GM18507 (cell line): ENCODE data around the gene CLK3.
"Not testable (repeated sequence)": the region's sequence is repeated elsewhere in the genome, so short reads cannot be mapped to it uniquely, and the experiment has no call there.

Experiments used
- DNase-seq: peaks from one replicate; pipeline ENCODE4 v3.0.0; 2011; ENCODE audit warnings: low read depth; ENCODE audit not compliant: insufficient read length; ENCODE audit errors: extremely low spot score
- FAIRE-seq: peaks from 2 replicates; lab custom pipeline; 2011; peaks lifted over from hg19 to GRCh38; lab: Jason Lieb, UNC

The CLK3 gene

DNA sequence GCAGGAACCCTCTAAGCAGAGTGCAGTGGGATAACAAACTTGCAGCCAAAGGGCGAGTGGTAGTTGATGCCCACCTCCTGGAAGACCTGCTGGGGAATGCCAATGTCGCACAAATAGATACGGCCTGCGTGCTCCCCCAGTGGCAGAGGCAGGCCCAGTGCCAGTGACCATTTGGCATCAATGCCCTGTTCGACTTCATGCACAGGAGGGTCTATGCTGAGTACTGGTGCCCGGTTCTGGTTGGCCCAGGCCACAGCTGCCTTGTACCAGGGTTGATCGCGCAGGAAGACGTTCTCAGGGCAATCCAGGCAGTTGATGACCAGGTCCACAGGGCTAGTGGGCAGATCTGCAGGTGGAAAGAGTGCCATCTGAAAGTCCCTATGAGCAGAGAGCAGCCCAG, 17.0 kb downstream of the CLK3 start:
- FAIRE-seq (no peak), DNase-seq (no peak)

DNA sequence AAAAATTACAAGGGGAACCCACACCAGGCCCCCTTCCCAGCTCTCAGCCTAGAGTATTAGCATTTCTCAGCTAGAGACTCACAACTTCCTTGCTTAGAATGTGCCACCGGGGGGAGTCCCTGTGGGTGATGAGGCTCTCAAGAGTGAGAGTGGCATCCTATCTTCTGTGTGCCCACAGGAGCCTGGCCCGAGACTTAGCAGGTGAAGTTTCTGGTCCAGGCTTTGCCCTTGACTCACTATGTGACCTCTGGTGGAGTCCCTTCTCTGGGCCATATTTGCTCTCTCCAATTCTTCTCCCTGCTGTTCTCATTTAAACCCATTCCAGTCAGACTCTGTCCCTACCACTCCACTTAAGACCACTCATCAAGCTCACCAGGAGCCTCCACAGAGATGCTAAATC, 18.1 kb downstream of the CLK3 start:
- FAIRE-seq, result no peak
- DNase-seq, result no peak

GRCh38 chr15:74635228-74635627, 19.6 kb downstream of the CLK3 start:
- DNase-seq, result peak; percentile 58
- peak; percentile 89 for FAIRE-seq

GRCh38 chr15:74636984-74637383, 21.3 kb downstream of the CLK3 start:
- DNase-seq (no peak), FAIRE-seq (no peak)

GRCh38 chr15:74641151-74641550, 25.5 kb downstream of the CLK3 start:
- FAIRE-seq, result no peak
- DNase-seq, result no peak

DNA sequence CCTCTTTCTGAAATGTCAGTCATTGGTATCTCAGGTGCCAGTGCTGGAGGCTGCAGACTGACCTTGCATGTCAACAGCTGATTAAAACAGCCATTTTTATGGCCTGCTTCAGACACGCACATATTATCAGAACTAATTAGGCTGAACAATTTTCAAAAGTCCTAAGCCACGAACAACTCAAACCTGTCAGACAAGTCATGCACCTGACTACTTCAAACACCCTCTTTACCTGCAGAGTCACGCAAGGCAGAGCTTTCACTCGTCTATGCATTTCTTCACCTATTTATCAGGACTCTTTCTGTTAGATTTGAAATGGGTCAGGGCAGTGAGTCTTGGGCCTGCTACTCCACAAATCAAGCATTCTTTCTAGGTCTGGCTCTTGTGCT, 26.7 kb downstream of the CLK3 start:
- no peak for DNase-seq
- FAIRE-seq, result no peak

DNA sequence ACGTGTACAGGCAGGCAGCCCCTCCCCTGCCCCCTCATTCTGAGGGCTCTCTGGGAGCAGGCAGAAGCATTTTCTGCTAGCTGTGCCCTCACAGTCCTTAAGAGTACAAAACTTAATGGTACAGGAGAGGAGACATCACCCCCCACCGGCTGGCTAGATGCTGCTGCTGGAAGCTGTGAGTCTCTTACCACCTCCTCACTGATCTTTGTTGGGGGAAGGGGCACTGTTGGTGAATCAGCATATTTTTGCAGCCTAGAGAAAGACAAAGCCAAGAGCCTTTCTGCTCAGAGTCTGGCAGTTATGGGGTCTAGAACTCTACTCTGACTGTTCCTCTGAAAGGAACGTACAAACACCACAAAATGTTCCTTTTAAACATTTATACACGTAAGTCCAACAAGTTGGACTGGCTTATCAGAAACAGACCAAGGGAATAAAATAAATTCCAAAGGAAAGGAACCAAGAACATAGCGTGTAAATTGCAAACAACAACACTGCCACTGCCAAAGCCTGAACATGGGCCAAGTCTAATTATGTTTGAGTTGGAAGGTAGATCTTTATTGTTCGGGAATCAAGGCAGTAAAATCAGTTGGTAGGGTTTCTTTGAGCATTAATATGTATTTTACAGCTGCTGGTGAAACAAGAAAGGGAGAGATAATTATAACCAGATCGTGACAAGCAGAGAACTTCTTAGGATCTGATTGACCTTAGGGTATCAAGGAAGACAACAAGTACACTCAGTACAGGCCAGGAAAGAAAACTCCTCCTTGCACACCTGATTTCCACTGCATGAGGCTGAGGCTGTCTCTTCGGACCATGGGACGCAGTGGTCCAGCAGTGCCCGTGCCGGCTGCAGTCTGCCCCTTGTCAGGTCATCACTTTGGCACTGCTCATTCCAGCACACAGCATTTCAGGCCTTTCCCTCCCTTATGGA, 27.4 kb downstream of the CLK3 start:
- FAIRE-seq (no peak), DNase-seq (no peak)

GRCh38 chr15:74643665-74644204, 28.1 kb downstream of the CLK3 start:
- no peak for FAIRE-seq

GRCh38 chr15:74646480-74646879, 30.8 kb downstream of the CLK3 start:
- no peak for DNase-seq
- FAIRE-seq, result no peak

More at GRCh38 chr15:74643665-74644204, 28.1 kb downstream of the CLK3 start:
- no peak for DNase-seq

DNA sequence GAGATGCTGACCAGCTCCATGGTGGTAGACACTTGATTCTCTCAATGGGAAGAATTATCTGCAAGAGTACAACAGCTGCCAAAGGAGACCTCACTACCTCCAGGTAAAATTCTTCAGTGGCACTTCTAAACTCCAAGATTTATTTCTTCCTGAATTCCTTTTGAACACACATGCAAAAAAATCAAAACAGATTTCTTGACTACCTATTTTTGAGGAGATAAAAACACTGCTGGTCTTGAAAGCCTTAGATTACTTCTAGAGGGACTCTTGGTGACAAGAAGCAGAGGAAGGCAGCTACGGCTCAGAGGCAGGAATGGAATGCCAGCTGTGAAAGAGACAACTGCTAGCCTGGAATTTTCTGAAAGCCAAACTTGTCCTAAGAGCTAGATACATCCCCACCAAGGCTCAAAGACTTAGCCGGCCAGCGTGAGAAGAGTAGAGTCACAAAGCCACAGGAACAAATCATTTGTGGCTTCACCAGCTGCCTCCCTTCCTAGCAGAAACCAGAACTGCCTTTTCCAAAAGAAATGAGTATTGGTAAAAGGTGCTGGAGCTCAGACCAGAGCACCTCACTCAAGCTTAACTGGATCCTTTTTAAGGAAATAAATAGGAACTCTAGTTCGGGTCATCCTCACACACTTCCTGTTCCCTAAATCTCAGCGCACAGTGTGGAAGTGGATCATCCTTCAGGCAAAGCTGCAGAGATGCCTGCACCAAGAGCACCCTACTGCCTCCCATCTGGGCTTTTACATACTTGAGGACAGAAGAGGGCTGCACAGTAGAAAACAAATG, 32.6 kb downstream of the CLK3 start:
- FAIRE-seq, result no peak

DNA sequence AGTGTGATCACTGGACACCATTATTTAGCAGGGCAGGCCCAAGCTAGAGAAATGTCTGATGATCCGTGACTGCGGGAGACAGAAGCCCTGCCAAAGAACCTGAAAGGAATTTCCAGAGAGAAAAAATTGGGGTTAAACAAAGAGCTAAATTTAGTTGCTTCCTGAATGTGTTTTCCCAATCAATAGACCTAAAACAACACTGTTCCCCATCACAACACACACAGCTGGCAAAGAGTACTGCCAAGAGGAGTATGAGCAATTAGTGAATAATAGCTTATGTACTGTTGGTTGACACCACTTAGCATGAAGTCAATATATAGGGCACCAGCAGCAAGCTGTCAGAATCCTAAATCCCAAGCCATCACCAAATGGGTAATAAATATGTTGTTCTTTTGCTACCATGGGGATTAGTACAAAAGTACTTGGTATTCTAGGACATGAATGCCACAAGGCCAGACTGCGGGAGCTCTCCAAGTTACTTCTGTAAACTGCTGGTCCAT, 35.7 kb downstream of the CLK3 start:
- FAIRE-seq, result no peak
- DNase-seq, result no peak

More for the DNA sequence above, 32.6 kb downstream of the CLK3 start:
- no peak for DNase-seq

DNA sequence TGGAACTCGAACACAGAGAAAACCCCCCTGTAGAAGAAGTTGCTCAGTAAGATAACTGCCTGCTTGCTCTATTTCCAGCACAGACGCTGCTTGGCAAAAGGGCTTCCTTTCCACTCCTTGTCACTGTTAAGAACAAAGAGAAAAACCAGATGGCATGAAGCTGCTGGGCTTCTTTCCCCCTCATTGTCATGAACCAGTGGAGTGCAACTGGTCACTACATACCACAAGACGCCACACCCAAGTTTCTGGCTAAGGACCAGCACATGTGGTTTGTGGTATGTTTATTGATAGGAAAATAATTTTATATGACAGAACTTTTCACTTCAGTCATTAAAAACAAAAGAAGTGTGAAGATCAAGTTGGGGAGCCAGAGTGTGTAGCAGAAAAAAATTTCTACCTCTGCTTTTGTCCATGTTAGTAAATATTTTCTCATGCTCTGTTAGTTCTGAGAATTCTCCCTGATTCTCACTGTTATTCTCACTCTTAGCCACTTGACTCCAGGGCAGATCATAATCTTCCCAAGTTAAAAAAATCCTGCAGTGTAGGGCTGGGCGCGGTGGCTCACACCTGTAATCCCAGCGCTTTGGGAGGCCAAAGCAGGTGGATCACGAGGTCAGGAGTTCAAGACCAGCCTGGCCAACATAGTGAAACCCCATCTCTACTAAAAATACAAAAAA, 37.9 kb downstream of the CLK3 start:
- FAIRE-seq, result no peak

DNA sequence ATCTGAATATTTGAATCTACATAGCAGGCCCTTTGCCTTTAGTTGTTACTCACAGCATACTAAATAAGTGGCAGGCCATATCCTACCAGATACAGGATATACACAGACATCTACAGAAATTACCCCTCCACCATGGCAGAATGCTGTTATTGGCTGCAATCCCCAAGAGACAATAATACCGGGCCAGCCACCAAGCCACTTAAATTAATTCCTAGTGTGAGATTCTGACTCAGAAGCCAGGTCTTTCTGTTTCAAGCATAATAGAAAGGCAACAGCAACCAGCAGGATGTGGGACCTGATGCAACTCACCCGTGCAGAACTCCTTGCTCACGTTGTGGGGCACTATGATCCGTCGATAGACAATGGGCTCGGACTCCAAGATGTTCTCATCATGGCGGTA, 39.8 kb downstream of the CLK3 start:
- no peak for DNase-seq
- FAIRE-seq, result no peak

More for the DNA sequence above, 37.9 kb downstream of the CLK3 start:
- DNase-seq, result no peak

DNA sequence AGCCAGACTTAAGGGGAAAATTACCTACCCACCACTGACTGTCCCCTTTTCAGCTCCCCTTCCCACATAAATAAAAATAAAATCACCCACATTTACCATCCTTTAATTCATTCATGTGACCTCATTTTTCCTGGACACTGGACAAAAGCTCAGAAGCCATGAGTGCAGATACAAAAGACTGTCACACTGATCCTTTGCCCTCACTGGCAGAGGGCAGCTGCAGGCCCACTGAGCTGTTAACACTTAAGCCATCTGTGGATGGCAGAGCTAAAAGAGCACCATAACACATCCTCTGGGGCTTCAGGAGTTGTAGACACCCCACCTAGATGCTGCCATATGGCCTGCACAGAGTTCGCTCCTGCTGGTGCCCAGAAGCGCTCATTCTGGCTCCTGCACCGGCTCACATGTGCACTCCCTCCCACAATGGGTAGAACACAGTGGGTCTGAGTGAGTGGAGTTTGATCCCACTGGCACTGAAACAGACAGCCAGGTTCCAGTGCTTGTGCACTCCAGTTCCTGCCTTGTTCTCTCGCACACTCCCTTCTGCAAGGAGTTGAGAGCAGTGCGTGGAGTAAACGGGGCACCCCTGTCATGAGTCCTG, 41.4 kb downstream of the CLK3 start:
- FAIRE-seq (no peak), DNase-seq (no peak)

DNA sequence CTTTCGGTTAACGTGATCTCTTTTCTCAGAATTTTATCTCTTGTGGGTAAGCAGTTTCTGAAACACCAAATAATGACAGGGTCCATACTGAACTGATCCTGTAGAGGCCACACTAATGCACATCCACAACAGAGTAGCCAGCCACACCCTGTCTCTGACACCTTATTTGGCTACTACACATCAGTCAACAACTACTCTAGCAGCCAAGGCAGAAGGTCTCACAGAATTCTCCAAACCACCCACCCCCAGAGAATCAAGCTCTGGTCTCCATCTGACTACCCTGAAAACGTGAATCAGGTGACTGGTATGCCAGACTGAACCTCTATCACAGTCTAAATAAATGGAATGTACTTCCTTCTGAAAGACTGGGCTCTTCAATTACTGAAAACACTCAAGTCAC, 42.2 kb downstream of the CLK3 start:
- DNase-seq (no peak), FAIRE-seq (no peak)

GRCh38 chr15:74661280-74661679, 45.6 kb downstream of the CLK3 start:
- not testable (repeated sequence) for FAIRE-seq, DNase-seq

DNA sequence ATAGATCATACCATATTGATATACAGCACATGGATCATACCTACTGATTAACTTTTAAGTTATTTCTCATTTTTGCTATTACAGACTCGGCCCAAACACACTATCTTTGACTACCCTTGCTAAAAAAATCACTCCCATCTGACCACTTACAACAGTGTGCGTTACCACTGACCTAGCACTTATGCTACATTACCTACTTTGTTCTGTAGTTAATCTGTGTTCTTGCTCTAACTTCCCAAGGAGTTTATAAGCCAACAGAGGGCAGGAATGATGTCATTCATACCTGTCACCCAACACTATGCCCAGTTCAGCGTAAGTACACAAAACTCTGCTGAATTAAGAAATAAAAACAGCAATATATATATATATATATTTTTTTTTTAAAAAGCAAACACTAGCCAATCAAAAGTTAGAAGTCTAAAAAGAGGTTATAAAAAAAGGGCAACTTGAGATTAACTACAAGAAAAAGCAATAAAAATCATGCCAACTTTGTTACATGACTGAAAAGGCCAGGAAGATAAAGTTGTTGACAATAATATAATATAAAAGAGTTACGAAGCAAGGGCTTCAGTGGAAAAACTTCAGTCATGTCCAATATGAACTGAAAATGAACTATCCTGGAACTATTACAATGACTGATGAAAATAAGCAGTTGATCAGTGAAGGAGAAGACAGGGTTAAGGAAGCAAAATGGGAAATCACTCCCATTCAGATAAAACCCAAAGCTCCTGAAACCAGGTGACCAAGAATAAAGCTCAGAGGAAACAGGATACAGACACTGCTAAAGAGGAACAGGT, 46.6 kb downstream of the CLK3 start:
- FAIRE-seq (no peak), DNase-seq (no peak)

DNA sequence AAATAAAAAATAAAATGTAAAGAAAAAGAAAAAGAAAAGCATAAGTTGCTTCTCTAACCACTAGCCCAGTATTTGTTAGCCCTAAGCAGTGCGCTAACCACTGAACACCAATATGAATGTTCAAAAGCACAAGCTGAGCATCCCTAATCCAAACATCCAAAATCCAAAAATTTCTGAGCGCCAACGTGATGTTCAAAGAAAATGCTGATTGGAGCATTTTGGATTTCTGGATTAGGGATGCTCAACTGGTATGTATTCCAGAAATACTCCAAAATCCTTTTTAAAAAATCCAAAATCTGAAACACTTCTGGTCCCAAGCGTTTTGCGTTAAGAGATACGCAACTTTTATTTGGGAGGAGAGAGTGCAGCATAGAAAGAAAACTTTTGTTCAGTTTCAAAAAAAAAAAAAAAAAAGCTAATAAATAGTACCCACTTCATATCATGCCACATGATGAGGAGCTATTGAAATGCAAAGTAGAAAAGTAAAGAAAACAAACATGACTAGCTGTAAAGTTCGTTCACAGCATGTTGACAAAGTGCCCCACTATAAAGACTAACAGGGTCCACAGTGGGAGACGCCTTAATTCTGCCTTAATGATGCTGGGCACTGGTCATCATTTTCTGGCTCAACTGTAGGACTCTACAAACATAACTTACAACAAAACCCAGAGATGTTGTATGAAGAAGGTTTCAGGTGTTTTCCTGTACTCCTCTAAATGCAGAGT, 47.8 kb downstream of the CLK3 start:
- DNase-seq (no peak), FAIRE-seq (no peak)
